ES-I3 (cell line): Measurements from ENCODE around the gene CAMK2B.

Experiments
- H3K36me3 ChIP-seq: 2 replicates; pipeline ENCODE4 v1.6.1; 2013; ENCODE audit warnings: mild to moderate bottlenecking, low read length, control low read depth, moderate library complexity; ENCODE audit not compliant: insufficient read depth
- H3K4me1 ChIP-seq: 2 replicates; pipeline ENCODE4 v1.6.1; 2013; ENCODE audit warnings: mild to moderate bottlenecking, control low read depth, low read length; ENCODE audit not compliant: insufficient read depth
- H3K9ac ChIP-seq: 2 replicates; pipeline ENCODE4 v1.6.1; 2013; ENCODE audit warnings: low read depth, mild to moderate bottlenecking, low read length, moderate library complexity
- H3K9me3 ChIP-seq: 2 replicates; pipeline ENCODE4 v1.6.1; 2013; ENCODE audit warnings: mild to moderate bottlenecking, low read length, moderate library complexity; ENCODE audit not compliant: control insufficient read depth, insufficient read depth

Gene CAMK2B

GRCh38 chr7:44258865-44259546, 66.4 kb downstream of the CAMK2B start:
- Histone ChIP-seq H3K4me1 (peaks cover 4% of the 10 kb centered on the region; the same call in 1 of the 2 replicates), H3K9ac (no peak overlapping the region)

GRCh38 chr7:44258423-44258760, 67.0 kb downstream of the CAMK2B start:
- Histone ChIP-seq H3K36me3 (no peaks in the 10 kb centered on the region), H3K9me3 (no peaks in the 10 kb centered on the region), H3K9ac (no peak overlapping the region), H3K4me1 (no peaks in the 10 kb centered on the region)

More at GRCh38 chr7:44258865-44259546, 66.4 kb downstream of the CAMK2B start:
- H3K9me3 ChIP-seq = no peaks in the 10 kb centered on the region
- H3K36me3 ChIP-seq = no peaks in the 10 kb centered on the region

GRCh38 chr7:44257618-44258422, 67.6 kb downstream of the CAMK2B start:
- Histone ChIP-seq H3K9me3 (no peaks in the 10 kb centered on the region), H3K4me1 (no peaks in the 10 kb centered on the region), H3K36me3 (no peaks in the 10 kb centered on the region), H3K9ac (no peak overlapping the region)

- Histone ChIP-seq H3K4me1 (no peaks in the 10 kb centered on the region), H3K9me3 (no peaks in the 10 kb centered on the region), H3K36me3 (no peaks in the 10 kb centered on the region), H3K9ac (no peak overlapping the region)
Measured at GRCh38 chr7:44257213-44257612, 68.2 kb downstream of the CAMK2B start.

GRCh38 chr7:44256459-44256858, 68.9 kb downstream of the CAMK2B start:
- no peaks in the 10 kb centered on the region for H3K9me3 ChIP-seq
- H3K36me3 ChIP-seq = no peaks in the 10 kb centered on the region
- no peak overlapping the region for H3K9ac ChIP-seq
- no peaks in the 10 kb centered on the region for H3K4me1 ChIP-seq

GRCh38 chr7:44251881-44252280, 73.5 kb downstream of the CAMK2B start:
- H3K9ac ChIP-seq = no peak overlapping the region
- H3K36me3 ChIP-seq = no peaks in the 10 kb centered on the region
- no peaks in the 10 kb centered on the region for H3K4me1 ChIP-seq
- no peaks in the 10 kb centered on the region for H3K9me3 ChIP-seq

- no peaks in the 10 kb centered on the region for H3K4me1 ChIP-seq
- H3K9me3 ChIP-seq = no peaks in the 10 kb centered on the region
- no peak overlapping the region for H3K9ac ChIP-seq
- H3K36me3 ChIP-seq = no peaks in the 10 kb centered on the region
Measured at GRCh38 chr7:44251269-44251668, 74.1 kb downstream of the CAMK2B start.

GRCh38 chr7:44249639-44250234, 75.7 kb downstream of the CAMK2B start:
- Histone ChIP-seq H3K9ac (no peak overlapping the region), H3K4me1 (no peaks in the 10 kb centered on the region), H3K36me3 (no peaks in the 10 kb centered on the region), H3K9me3 (no peaks in the 10 kb centered on the region)

- H3K9me3 ChIP-seq = no peaks in the 10 kb centered on the region
- H3K4me1 ChIP-seq = no peaks in the 10 kb centered on the region
- no peaks in the 10 kb centered on the region for H3K36me3 ChIP-seq
- H3K9ac ChIP-seq = no peak overlapping the region
Measured at GRCh38 chr7:44247868-44248651, 77.3 kb downstream of the CAMK2B start.

GRCh38 chr7:44246396-44247113, 78.8 kb downstream of the CAMK2B start:
- H3K9me3 ChIP-seq = no peaks in the 10 kb centered on the region
- H3K9ac ChIP-seq = no peak overlapping the region
- H3K36me3 ChIP-seq = no peaks in the 10 kb centered on the region
- H3K4me1 ChIP-seq = no peaks in the 10 kb centered on the region

GRCh38 chr7:44244282-44244681, 81.1 kb downstream of the CAMK2B start:
- Histone ChIP-seq H3K9ac (no peak overlapping the region), H3K9me3 (no peaks in the 10 kb centered on the region), H3K36me3 (no peaks in the 10 kb centered on the region), H3K4me1 (no peaks in the 10 kb centered on the region)

- Histone ChIP-seq H3K9ac (no peak overlapping the region), H3K36me3 (no peaks in the 10 kb centered on the region), H3K9me3 (no peaks in the 10 kb centered on the region), H3K4me1 (no peaks in the 10 kb centered on the region)
Measured at GRCh38 chr7:44242091-44242490, 83.3 kb downstream of the CAMK2B start.

- H3K36me3 ChIP-seq = no peaks in the 10 kb centered on the region
- H3K9ac ChIP-seq = no peak overlapping the region
- no peaks in the 10 kb centered on the region for H3K4me1 ChIP-seq
- H3K9me3 ChIP-seq = no peaks in the 10 kb centered on the region
Measured at GRCh38 chr7:44240983-44241510, 84.3 kb downstream of the CAMK2B start.

- Histone ChIP-seq H3K36me3 (no peaks in the 10 kb centered on the region), H3K4me1 (no peaks in the 10 kb centered on the region), H3K9me3 (no peaks in the 10 kb centered on the region), H3K9ac (no peak overlapping the region)
Measured at GRCh38 chr7:44240376-44240775, 85.0 kb downstream of the CAMK2B start.
